ENCODE measurements around the gene RBM43. TPM values are rescaled to one million over a fixed set of nuclear protein-coding genes. Genes with fewer than 3 reads are reported as not detected.
A peak's percentile ranks its signal among the peaks of the same experiment; 100 is the strongest.

The RBM43 gene
- polyA plus RNA-seq, 1 of the 3 experiments (the other 2 are of a cell fraction): 2.0 TPM

- TF ChIP-seq TAF1 (IDR thresholded peaks at IDR 0.05; ENCODE audit: borderline replicate concordance, low read depth, low read length) (no peak), CHD2 (IDR thresholded peaks at IDR 0.05; ENCODE audit: low read length, partially characterized antibody) (no peak), SMC3 (IDR thresholded peaks at IDR 0.05; ENCODE audit: low read depth, low read length) (no peak), NRF1 (IDR thresholded peaks at IDR 0.05; ENCODE audit: low read depth, low read length) (no peak), EP300 (IDR thresholded peaks at IDR 0.05; ENCODE audit: borderline replicate concordance in 1 of 2, low read depth in 1 of 2, low read length in 1 of 2) (no peak), ELF1 (IDR thresholded peaks at IDR 0.05) (no peak)
- ChIA-PET POLR2A (no interaction called here), CTCF (no interaction called here)
- Histone ChIP-seq H3K9me2 (no peaks in the 10 kb centered on the region), H3K4me1 (ENCODE audit: control insufficient read depth in 1 of 2, insufficient read depth in 2 of 2, low read depth in 1 of 2, low read length in 1 of 2) (peaks cover 0 to 10% of the 10 kb centered on the region in 2 experiments; a peak in 1 of 4 replicates), H4K20me1 (ENCODE audit: insufficient read depth) (no peaks in the 10 kb centered on the region), H3K9ac (no peak overlapping the region), H3K4me2 (no peak overlapping the region), H3K27ac (ENCODE audit: low read depth in 2 of 2, low read length in 1 of 2) (no peak overlapping the region), H3K9me3 (0 out of 2 replicates have a peak, but pooled peaks cover 9% of the 10 kb centered on the region), H3F3A (replicated peaks; ENCODE audit: insufficient read depth) (peaks cover 5% of the 10 kb centered on the region), H2AFZ (ENCODE audit: low read depth) (no peak overlapping the region), H3K4me3 (ENCODE audit: low read depth in 2 of 2, low read length in 1 of 2) (no peak overlapping the region), H3K27me3 (ENCODE audit: insufficient read depth) (no peaks in the 10 kb centered on the region), H3K36me3 (replicated peaks in 1 of 2; ENCODE audit: control insufficient read depth in 1 of 2, insufficient read depth in 2 of 2, low read length in 1 of 2) (peaks cover 14 to 26% of the 10 kb centered on the region in 2 experiments), H3K79me2 (ENCODE audit: insufficient read depth) (no peaks in the 10 kb centered on the region)
- DNase-seq: no peak
- WGBS (ENCODE audit: low lambda C conversion rate): 89% methylated on average over 1 of the region's 1 CpG
Observed at GRCh38 chr2:151252646-151253045, 9.0 kb downstream of the RBM43 start.

GRCh38 chr2:151251012-151251411, 10.7 kb downstream of the RBM43 start:
- peaks cover 5% of the 10 kb centered on the region for H3F3A ChIP-seq (replicated peaks; ENCODE audit: insufficient read depth)
- peak overlapping the region; percentile 22 to 44; a peak in 2 of 4 replicates for H3K27ac ChIP-seq (ENCODE audit: low read depth in 2 of 2, low read length in 1 of 2)
- peaks cover 0 to 10% of the 10 kb centered on the region in 2 experiments; a peak in 1 of 4 replicates for H3K4me1 ChIP-seq (ENCODE audit: control insufficient read depth in 1 of 2, insufficient read depth in 2 of 2, low read depth in 1 of 2, low read length in 1 of 2)
- no peak overlapping the region for H3K4me3 ChIP-seq (ENCODE audit: low read depth in 2 of 2, low read length in 1 of 2)
- DNase-seq: no peak
- 0 out of 2 replicates have a peak, but pooled peaks cover 16% of the 10 kb centered on the region for H3K9me3 ChIP-seq
- H3K27me3 ChIP-seq (ENCODE audit: insufficient read depth): no peaks in the 10 kb centered on the region
- ChIA-PET POLR2A (no interaction called here), CTCF (interaction anchor here (0.8 kb wide), 1 partner anchor 12 kb away, joined by 3 read pairs; no protein-coding TSS in a partner anchor)
- H3K9me2 ChIP-seq: no peaks in the 10 kb centered on the region
- WGBS (ENCODE audit: low lambda C conversion rate): 97% methylated on average over 1 of the region's 1 CpG
- no peak overlapping the region for H3K9ac ChIP-seq
- no peaks in the 10 kb centered on the region for H4K20me1 ChIP-seq (ENCODE audit: insufficient read depth)
- H3K79me2 ChIP-seq (ENCODE audit: insufficient read depth): no peaks in the 10 kb centered on the region
- 0 out of 2 replicates have a peak overlapping the region, but pooled peaks have one; percentile 2 for H3K4me2 ChIP-seq
- TF ChIP-seq NFIC (IDR thresholded peaks at IDR 0.05; ENCODE audit: borderline replicate concordance) (peak; percentile 42; the same call in 1 of the 2 replicates), EP300 (IDR thresholded peaks at IDR 0.05; ENCODE audit: borderline replicate concordance in 1 of 2, low read depth in 1 of 2, low read length in 1 of 2) (peak in 1 of 2 experiments; percentile 8; a peak in 1 of 4 replicates), MAX (IDR thresholded peaks at IDR 0.05; ENCODE audit: low read depth) (no peak), JUND (IDR thresholded peaks at IDR 0.05) (peak; percentile 18; the same call in 1 of the 2 replicates), USF1 (IDR thresholded peaks at IDR 0.05; ENCODE audit: borderline replicate concordance, low read depth) (peak; percentile 41; the same call in 1 of the 2 replicates), TCF12 (IDR thresholded peaks at IDR 0.05) (peak; percentile 33), TAF1 (IDR thresholded peaks at IDR 0.05; ENCODE audit: borderline replicate concordance, low read depth, low read length) (no peak), PBX3 (IDR thresholded peaks at IDR 0.05) (0 out of 2 replicates have a peak, but pooled peaks have one; percentile 10), TEAD4 (IDR thresholded peaks at IDR 0.05; ENCODE audit: borderline replicate concordance, insufficient read depth) (0 out of 2 replicates have a peak, but pooled peaks have one; percentile 24), FOSL2 (IDR thresholded peaks at IDR 0.05; ENCODE audit: borderline replicate concordance, low read depth) (peak; percentile 47; the same call in 1 of the 2 replicates)
- H3K36me3 ChIP-seq (replicated peaks in 1 of 2; ENCODE audit: control insufficient read depth in 1 of 2, insufficient read depth in 2 of 2, low read length in 1 of 2): peaks cover 14 to 27% of the 10 kb centered on the region in 2 experiments
- no peak overlapping the region for H2AFZ ChIP-seq (ENCODE audit: low read depth)
